ENCODE measurements around the gene AUTS2. TPM values are rescaled to one million over a fixed set of nuclear protein-coding genes. Genes with fewer than 3 reads are reported as not detected.
"Not testable (repeated sequence)": the region's sequence is repeated elsewhere in the genome, so short reads cannot be mapped to it uniquely, and the experiment has no call there.

Gene AUTS2
- total RNA-seq, 1 experiment from 2014 or later, result 2.3 TPM

- no peak for DNase-seq (ENCODE audit: low read depth)
- in situ Hi-C loops (cut with HindIII; ENCODE audit: low pct_unique_long_range_greater_than_20kb, low sequenced_read_pairs), result no loop called here
Observed at GRCh38 chr7:70791341-70791740, 1193.1 kb downstream of the AUTS2 start.

GRCh38 chr7:70793060-70793459, 1194.8 kb downstream of the AUTS2 start:
- in situ Hi-C loops (cut with HindIII; ENCODE audit: low pct_unique_long_range_greater_than_20kb, low sequenced_read_pairs), result no loop called here
- DNase-seq (ENCODE audit: low read depth), result no peak

GRCh38 chr7:70793821-70794220, 1195.5 kb downstream of the AUTS2 start:
- DNase-seq (ENCODE audit: low read depth), result no peak
- in situ Hi-C loops (cut with HindIII; ENCODE audit: low pct_unique_long_range_greater_than_20kb, low sequenced_read_pairs), result no loop called here

GRCh38 chr7:70794962-70795361, 1196.7 kb downstream of the AUTS2 start:
- no peak for DNase-seq (ENCODE audit: low read depth)
- in situ Hi-C loops (cut with HindIII; ENCODE audit: low pct_unique_long_range_greater_than_20kb, low sequenced_read_pairs), result no loop called here

GRCh38 chr7:70795948-70796347, 1197.7 kb downstream of the AUTS2 start:
- in situ Hi-C loops (cut with HindIII; ENCODE audit: low pct_unique_long_range_greater_than_20kb, low sequenced_read_pairs), result no loop called here
- DNase-seq (ENCODE audit: low read depth), result no peak

- in situ Hi-C loops (cut with HindIII; ENCODE audit: low pct_unique_long_range_greater_than_20kb, low sequenced_read_pairs), result no loop called here
Observed at GRCh38 chr7:70797109-70797514, 1198.8 kb downstream of the AUTS2 start.

GRCh38 chr7:70799841-70800405, 1201.6 kb downstream of the AUTS2 start:
- no peak for DNase-seq (ENCODE audit: low read depth)
- in situ Hi-C loops (cut with HindIII; ENCODE audit: low pct_unique_long_range_greater_than_20kb, low sequenced_read_pairs), result no loop called here

More at GRCh38 chr7:70797109-70797514, 1198.8 kb downstream of the AUTS2 start:
- no peak for DNase-seq (ENCODE audit: low read depth)

- in situ Hi-C loops (cut with HindIII; ENCODE audit: low pct_unique_long_range_greater_than_20kb, low sequenced_read_pairs), result no loop called here
- DNase-seq (ENCODE audit: low read depth), result peak; percentile 23
Observed at GRCh38 chr7:70805360-70805759, 1207.1 kb downstream of the AUTS2 start.

GRCh38 chr7:70807650-70808049, 1209.4 kb downstream of the AUTS2 start:
- in situ Hi-C loops (cut with HindIII; ENCODE audit: low pct_unique_long_range_greater_than_20kb, low sequenced_read_pairs), result no loop called here
- no peak for DNase-seq (ENCODE audit: low read depth)

- DNase-seq (ENCODE audit: low read depth), result no peak
- in situ Hi-C loops (cut with HindIII; ENCODE audit: low pct_unique_long_range_greater_than_20kb, low sequenced_read_pairs), result no loop called here
Observed at GRCh38 chr7:70808876-70809275, 1210.6 kb downstream of the AUTS2 start.

GRCh38 chr7:70810558-70811139, 1212.4 kb downstream of the AUTS2 start:
- no peak for DNase-seq (ENCODE audit: low read depth)
- in situ Hi-C loops (cut with HindIII; ENCODE audit: low pct_unique_long_range_greater_than_20kb, low sequenced_read_pairs), result no loop called here

GRCh38 chr7:70812511-70812910, 1214.2 kb downstream of the AUTS2 start:
- in situ Hi-C loops (cut with HindIII; ENCODE audit: low pct_unique_long_range_greater_than_20kb, low sequenced_read_pairs), result no loop called here

GRCh38 chr7:70822490-70822889, 1224.2 kb downstream of the AUTS2 start:
- in situ Hi-C loops (cut with HindIII; ENCODE audit: low pct_unique_long_range_greater_than_20kb, low sequenced_read_pairs); DNase-seq (ENCODE audit: low read depth): not testable (repeated sequence)

More at GRCh38 chr7:70812511-70812910, 1214.2 kb downstream of the AUTS2 start:
- DNase-seq (ENCODE audit: low read depth), result no peak

- DNase-seq (ENCODE audit: low read depth), result peak; percentile 40
- in situ Hi-C loops (cut with HindIII; ENCODE audit: low pct_unique_long_range_greater_than_20kb, low sequenced_read_pairs), result no loop called here
Observed at GRCh38 chr7:70829221-70830059, 1231.2 kb downstream of the AUTS2 start.

- in situ Hi-C loops (cut with HindIII; ENCODE audit: low pct_unique_long_range_greater_than_20kb, low sequenced_read_pairs), result no loop called here
- DNase-seq (ENCODE audit: low read depth), result no peak
Observed at GRCh38 chr7:70830060-70830395, 1231.8 kb downstream of the AUTS2 start.

GRCh38 chr7:70830426-70830825, 1232.2 kb downstream of the AUTS2 start:
- no peak for DNase-seq (ENCODE audit: low read depth)
- in situ Hi-C loops (cut with HindIII; ENCODE audit: low pct_unique_long_range_greater_than_20kb, low sequenced_read_pairs), result no loop called here

GRCh38 chr7:70833726-70834125, 1235.5 kb downstream of the AUTS2 start:
- peak; percentile 19 for DNase-seq (ENCODE audit: low read depth)
- in situ Hi-C loops (cut with HindIII; ENCODE audit: low pct_unique_long_range_greater_than_20kb, low sequenced_read_pairs), result no loop called here

- in situ Hi-C loops (cut with HindIII; ENCODE audit: low pct_unique_long_range_greater_than_20kb, low sequenced_read_pairs), result no loop called here
- DNase-seq (ENCODE audit: low read depth), result no peak
Observed at GRCh38 chr7:70834424-70834823, 1236.1 kb downstream of the AUTS2 start.

- DNase-seq (ENCODE audit: low read depth), result no peak
- in situ Hi-C loops (cut with HindIII; ENCODE audit: low pct_unique_long_range_greater_than_20kb, low sequenced_read_pairs), result no loop called here
Observed at GRCh38 chr7:70835658-70836057, 1237.4 kb downstream of the AUTS2 start.
